ACC112 (cell line): ENCODE measurements around the gene AGBL3.
"Not testable (repeated sequence)": the region's sequence is repeated elsewhere in the genome, so short reads cannot be mapped to it uniquely, and the experiment has no call there.

Experiments used
- H2AFZ ChIP-seq: fragments of 200-600 bp; sonication (generic); one replicate; pipeline ENCODE4 v1.6.0; 2017; ENCODE audit warnings: antibody characterized with exemption, low read length; ENCODE audit not compliant: unreplicated experiment
- H3K27ac ChIP-seq: fragments of 200-600 bp; sonication (generic); 2 replicates; pipeline ENCODE4 v1.5.1; 2014; ENCODE audit warnings: low read depth, mild to moderate bottlenecking, antibody characterized with exemption, low read length, moderate library complexity
- H3K27me3 ChIP-seq: fragments of 200-600 bp; sonication (generic); 2 replicates; pipeline ENCODE4 v1.6.1; 2014; ENCODE audit warnings: mild to moderate bottlenecking, antibody characterized with exemption, low read length, moderate library complexity, mixed read lengths; ENCODE audit not compliant: insufficient read depth
- H3K36me3 ChIP-seq: fragments of 200-600 bp; sonication (generic); 2 replicates; pipeline ENCODE4 v1.6.1; 2016; ENCODE audit warnings: mild to moderate bottlenecking, antibody characterized with exemption, low read length, moderate library complexity, mixed read lengths; ENCODE audit not compliant: insufficient read depth
- H3K4me1 ChIP-seq: fragments of 200-600 bp; sonication (generic); one replicate; pipeline ENCODE4 v1.6.1; 2016; ENCODE audit warnings: low read length, mixed read lengths; ENCODE audit not compliant: insufficient read depth, unreplicated experiment, control insufficient read depth
- H3K4me3 ChIP-seq: fragments of 200-600 bp; sonication (generic); 2 replicates; pipeline ENCODE4 v1.5.1; 2014; ENCODE audit warnings: mild to moderate bottlenecking, low read depth, low read length
- H3K79me2 ChIP-seq: fragments of 200-600 bp; sonication (generic); one replicate; pipeline ENCODE4 v1.6.0; 2016; ENCODE audit warnings: low read length; ENCODE audit not compliant: control insufficient read depth, unreplicated experiment, insufficient read depth

Gene AGBL3

GRCh38 chr7:134963036-134963435, 23.3 kb upstream of the AGBL3 start:
- Histone ChIP-seq H3K36me3 (peaks cover 47% of the 10 kb centered on the region), H3K4me1 (no peaks in the 10 kb centered on the region), H3K4me3 (no peak overlapping the region), H3K27ac (no peak overlapping the region), H3K27me3 (no peaks in the 10 kb centered on the region), H2AFZ (no peak overlapping the region), H3K79me2 (no peaks in the 10 kb centered on the region)

- H3K27ac ChIP-seq: no peak overlapping the region
Observed at GRCh38 chr7:134966691-134967090, 19.6 kb upstream of the AGBL3 start.

GRCh38 chr7:134968110-134968509, 18.2 kb upstream of the AGBL3 start:
- H3K79me2 ChIP-seq: no peaks in the 10 kb centered on the region
- no peaks in the 10 kb centered on the region for H3K4me1 ChIP-seq
- no peaks in the 10 kb centered on the region for H3K27me3 ChIP-seq
- no peak overlapping the region for H3K4me3 ChIP-seq
- peaks cover 20% of the 10 kb centered on the region for H3K36me3 ChIP-seq
- no peak overlapping the region for H2AFZ ChIP-seq
- no peak overlapping the region for H3K27ac ChIP-seq

More at GRCh38 chr7:134966691-134967090, 19.6 kb upstream of the AGBL3 start:
- H3K4me3 ChIP-seq: no peak overlapping the region
- H3K4me1 ChIP-seq: no peaks in the 10 kb centered on the region
- no peaks in the 10 kb centered on the region for H3K79me2 ChIP-seq
- peaks cover 28% of the 10 kb centered on the region for H3K36me3 ChIP-seq
- no peaks in the 10 kb centered on the region for H3K27me3 ChIP-seq
- no peak overlapping the region for H2AFZ ChIP-seq

- H3K4me3 ChIP-seq, H3K27me3 ChIP-seq: not testable (repeated sequence)
Observed at GRCh38 chr7:134981645-134982044, 4.7 kb upstream of the AGBL3 start.

GRCh38 chr7:134985894-134986362, 380 bp upstream of the AGBL3 start:
- Histone ChIP-seq H2AFZ (peak overlapping the region; percentile 90), H3K27ac (peak overlapping the region; percentile 54; the same call in 1 of the 2 replicates), H3K79me2 (peaks cover 9% of the 10 kb centered on the region), H3K36me3 (peaks cover 3% of the 10 kb centered on the region; the same call in 1 of the 2 replicates), H3K4me1 (peaks cover 8% of the 10 kb centered on the region), H3K27me3 (no peaks in the 10 kb centered on the region), H3K4me3 (peak overlapping the region; percentile 84)

More at GRCh38 chr7:134981645-134982044, 4.7 kb upstream of the AGBL3 start:
- H2AFZ ChIP-seq, H3K4me1 ChIP-seq, H3K36me3 ChIP-seq, H3K27ac ChIP-seq, H3K79me2 ChIP-seq: not testable (repeated sequence)

GRCh38 chr7:134988161-134988560, 1.9 kb downstream of the AGBL3 start:
- peak overlapping the region; percentile 84; the same call in 1 of the 2 replicates for H3K4me3 ChIP-seq
- H3K36me3 ChIP-seq: peaks cover 3% of the 10 kb centered on the region; the same call in 1 of the 2 replicates
- H3K4me1 ChIP-seq: peaks cover 13% of the 10 kb centered on the region
- H3K27ac ChIP-seq: no peak overlapping the region
- peaks cover 9% of the 10 kb centered on the region for H3K79me2 ChIP-seq
- no peaks in the 10 kb centered on the region for H3K27me3 ChIP-seq
- H2AFZ ChIP-seq: no peak overlapping the region

GRCh38 chr7:134991469-134992339, 5.4 kb downstream of the AGBL3 start:
- H3K79me2 ChIP-seq: peaks cover 9% of the 10 kb centered on the region

GRCh38 chr7:134992626-134993179, 6.4 kb downstream of the AGBL3 start:
- no peak overlapping the region for H3K27ac ChIP-seq
- peaks cover 6% of the 10 kb centered on the region for H3K4me1 ChIP-seq
- H3K4me3 ChIP-seq: no peak overlapping the region
- no peak overlapping the region for H2AFZ ChIP-seq
- no peaks in the 10 kb centered on the region for H3K27me3 ChIP-seq
- H3K79me2 ChIP-seq: peaks cover 1% of the 10 kb centered on the region
- H3K36me3 ChIP-seq: peaks cover 3% of the 10 kb centered on the region; the same call in 1 of the 2 replicates

More at GRCh38 chr7:134991469-134992339, 5.4 kb downstream of the AGBL3 start:
- Histone ChIP-seq H3K4me3 (no peak overlapping the region), H3K27ac (no peak overlapping the region), H3K27me3 (no peaks in the 10 kb centered on the region), H3K36me3 (peaks cover 3% of the 10 kb centered on the region; the same call in 1 of the 2 replicates), H2AFZ (no peak overlapping the region), H3K4me1 (peaks cover 9% of the 10 kb centered on the region)

- Histone ChIP-seq H3K79me2 (no peaks in the 10 kb centered on the region), H2AFZ (no peak overlapping the region), H3K27ac (no peak overlapping the region), H3K36me3 (peaks cover 3% of the 10 kb centered on the region; the same call in 1 of the 2 replicates), H3K4me1 (peaks cover 5% of the 10 kb centered on the region), H3K4me3 (no peak overlapping the region), H3K27me3 (no peaks in the 10 kb centered on the region)
Observed at GRCh38 chr7:134993877-134994456, 7.7 kb downstream of the AGBL3 start.

GRCh38 chr7:134995239-134996096, 9.2 kb downstream of the AGBL3 start:
- no peaks in the 10 kb centered on the region for H3K36me3 ChIP-seq
- no peak overlapping the region for H3K4me3 ChIP-seq
- no peaks in the 10 kb centered on the region for H3K79me2 ChIP-seq
- no peak overlapping the region for H2AFZ ChIP-seq
- H3K27ac ChIP-seq: no peak overlapping the region
- peaks cover 5% of the 10 kb centered on the region for H3K4me1 ChIP-seq
- no peaks in the 10 kb centered on the region for H3K27me3 ChIP-seq
